ENCODE data around the gene GLRA2.

- TF ChIP-seq POLR2AphosphoS5 (IDR thresholded peaks at IDR 0.05; ENCODE audit: low read depth) (no peak), CTCF (IDR thresholded peaks at IDR 0.05; ENCODE audit: insufficient read depth, low read length) (no peak)
These were observed 61.5 kb downstream of the GLRA2 start for GRCh38 chrX:14590693-14591424.

Measured in HL-60 (cell line).